Fibroblast of skin of scalp (primary cell): ENCODE results near the gene FGR.

Experiments
- DNase-seq: peaks from one replicate; pipeline ENCODE4 v3.0.0-alpha.2; 2013

The FGR gene

GRCh38 chr1:27615346-27616192 lies 19.4 kb downstream of the FGR start:
- DNase-seq = no peak

GRCh38 chr1:27614625-27615344 lies 20.2 kb downstream of the FGR start:
- DNase-seq = no peak

GRCh38 chr1:27614043-27614624 lies 20.9 kb downstream of the FGR start:
- no peak for DNase-seq

GRCh38 chr1:27612718-27613117 lies 22.3 kb downstream of the FGR start:
- DNase-seq = no peak

- DNase-seq = no peak
These were observed 23.5 kb downstream of the FGR start for GRCh38 chr1:27611450-27611849.

GRCh38 chr1:27609618-27610240 lies 25.3 kb downstream of the FGR start:
- no peak for DNase-seq

- DNase-seq = no peak
These were observed 25.8 kb downstream of the FGR start for GRCh38 chr1:27609210-27609555.

- peak; percentile 50 for DNase-seq
These were observed 27.7 kb downstream of the FGR start for GRCh38 chr1:27607239-27607804.

GRCh38 chr1:27606708-27607238 lies 28.2 kb downstream of the FGR start:
- peak; percentile 61 for DNase-seq

- DNase-seq = peak; percentile 67
These were observed 28.9 kb downstream of the FGR start for GRCh38 chr1:27605796-27606707.

- DNase-seq = no peak
These were observed 29.7 kb downstream of the FGR start for GRCh38 chr1:27605300-27605766.

- no peak for DNase-seq
These were observed 30.2 kb downstream of the FGR start for GRCh38 chr1:27604579-27605299.

GRCh38 chr1:27603681-27604578 lies 31.1 kb downstream of the FGR start, which contains the start of gene AHDC1:
Gene AHDC1, minus strand, starts transcription at chr1:27604144. Its CDS starts 52,029 bp downstream, at chr1:27552115.
- peak; percentile 91 for DNase-seq

- DNase-seq = no peak
These were observed 31.7 kb downstream of the FGR start for GRCh38 chr1:27603309-27603680.

- peak; percentile 44 for DNase-seq
These were observed 32.3 kb downstream of the FGR start for GRCh38 chr1:27602462-27603308.

GRCh38 chr1:27601771-27602461 lies 33.1 kb downstream of the FGR start:
- DNase-seq = no peak

- DNase-seq = no peak
These were observed 33.6 kb downstream of the FGR start for GRCh38 chr1:27601321-27601770.
